ENCODE results near the gene DHX58.

The DHX58 gene

DNA sequence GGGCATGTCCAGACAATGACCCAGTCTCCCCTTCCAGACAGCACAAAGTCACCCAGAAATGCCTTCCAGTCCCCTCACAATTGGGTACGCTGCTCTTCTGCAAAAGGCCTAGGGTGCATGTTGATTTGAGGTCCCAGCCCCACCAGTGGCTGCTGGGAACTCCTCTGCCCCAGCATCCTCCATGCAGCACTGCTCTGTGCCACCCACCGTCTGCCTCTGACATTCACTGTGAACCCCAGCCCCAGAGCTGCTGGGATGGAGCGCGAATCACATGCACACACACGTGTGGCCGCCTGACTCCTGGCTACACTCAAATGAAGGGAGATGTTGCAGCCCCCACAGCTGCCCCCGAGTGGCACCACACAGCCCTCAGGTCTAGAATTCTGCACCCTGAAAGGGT, 60.9 kb downstream of the DHX58 start:
- no peak for DNase-seq
